Suppressor macrophage treated with lipopolysaccharide for 1 hour (primary cell): Measurements from ENCODE around the gene GRM5.
"Not testable (repeated sequence)": the region's sequence is repeated elsewhere in the genome, so short reads cannot be mapped to it uniquely, and the experiment has no call there.

Experiments
- DNase-seq, 3 donors: peaks; one replicate each; pipeline ENCODE4 v3.0.0-alpha.2; 2020 to 2022

The GRM5 gene

GRCh38 chr11:88482871-88483301, 582.9 kb downstream of the GRM5 start:
- DNase-seq: no peak

GRCh38 chr11:88480223-88480622, 585.6 kb downstream of the GRM5 start:
- DNase-seq: no peak

- DNase-seq: no peak
Measured at GRCh38 chr11:88478136-88478815, 587.5 kb downstream of the GRM5 start.

- DNase-seq: no peak
Measured at GRCh38 chr11:88475991-88476418, 589.8 kb downstream of the GRM5 start.

GRCh38 chr11:88474655-88475054, 591.1 kb downstream of the GRM5 start:
- DNase-seq: peak; percentile 25 to 68 (median 59)

- no peak for DNase-seq
Measured at GRCh38 chr11:88469561-88470225, 596.1 kb downstream of the GRM5 start.

- peak in 1 of 3 donors; percentile 10 for DNase-seq
Measured at GRCh38 chr11:88464528-88464927, 601.3 kb downstream of the GRM5 start.

- DNase-seq: not testable (repeated sequence)
Measured at GRCh38 chr11:88463301-88463700, 602.5 kb downstream of the GRM5 start.

- DNase-seq: not testable (repeated sequence)
Measured at GRCh38 chr11:88458047-88458446, 607.7 kb downstream of the GRM5 start.

GRCh38 chr11:88455974-88456373, 609.8 kb downstream of the GRM5 start:
- DNase-seq: no peak

GRCh38 chr11:88454881-88455280, 610.9 kb downstream of the GRM5 start:
- peak in 1 of 3 donors; percentile 18 for DNase-seq
